ENCODE measurements around the gene RPS14.

The RPS14 gene

GRCh38 chr5:150412319-150413175 is 37.0 kb downstream of the RPS14 start, which contains the start of gene CD74:
TSS of gene CD74 (minus strand) at chr5:150412910. CDS start at chr5:150412749, 161 bp downstream.
- DNase-seq, result no peak

GRCh38 chr5:150411245-150411979 is 38.1 kb downstream of the RPS14 start:
- no peak for DNase-seq

GRCh38 chr5:150410524-150411244 is 38.9 kb downstream of the RPS14 start:
- peak; percentile 44 for DNase-seq

GRCh38 chr5:150409638-150410523 is 39.7 kb downstream of the RPS14 start:
- peak; percentile 73 for DNase-seq

GRCh38 chr5:150408231-150408943 is 41.2 kb downstream of the RPS14 start:
- no peak for DNase-seq

- DNase-seq, result no peak
Measured at GRCh38 chr5:150407096-150407720, 42.3 kb downstream of the RPS14 start.

- no peak for DNase-seq
Measured at GRCh38 chr5:150406723-150407095, 42.8 kb downstream of the RPS14 start.

GRCh38 chr5:150406103-150406722 is 43.3 kb downstream of the RPS14 start:
- DNase-seq, result no peak

GRCh38 chr5:150404941-150405816 is 44.4 kb downstream of the RPS14 start:
- DNase-seq, result no peak

GRCh38 chr5:150404535-150404934 is 45.0 kb downstream of the RPS14 start:
- no peak for DNase-seq

GRCh38 chr5:150404121-150404520 is 45.4 kb downstream of the RPS14 start:
- no peak for DNase-seq

GRCh38 chr5:150402901-150403342 is 46.6 kb downstream of the RPS14 start:
- no peak for DNase-seq

- no peak for DNase-seq
Measured at GRCh38 chr5:150402229-150402773, 47.2 kb downstream of the RPS14 start.

GRCh38 chr5:150401376-150402228 is 47.9 kb downstream of the RPS14 start:
- DNase-seq, result no peak

GRCh38 chr5:150401076-150401375 is 48.5 kb downstream of the RPS14 start:
- DNase-seq, result no peak

GRCh38 chr5:150400316-150401075 is 49.0 kb downstream of the RPS14 start:
- DNase-seq, result no peak

GRCh38 chr5:150399524-150400211 is 49.9 kb downstream of the RPS14 start:
- no peak for DNase-seq

All from NCI-H2029 treated with DMSO at 0.1 percent for 48 hours (cell line).